Body of pancreas (tissue), 4 donors: Measurements from ENCODE around the gene MON1B. TPM values are rescaled to one million over a fixed set of nuclear protein-coding genes. Genes with fewer than 3 reads are reported as not detected.

Experiments used
- ATAC-seq: fragments of 150-250 bp; one replicate; pipeline ENCODE4 v1.9.1; 2016
- DNase-seq, 4 donors: peaks; one replicate each; pipeline ENCODE4 v3.0.0-alpha.2; 2019
- H3K27ac ChIP-seq, 4 donors: fragments of 200-600 bp; sonication (generic); 1 replicate in 3 of 4; 2 replicates in 1 of 4; pipeline versions ENCODE4 v1.5.1 to v1.6.1; 2016 to 2019; ENCODE audit warnings: mild to moderate bottlenecking in 1 of 4, mixed read lengths in 1 of 4, moderate library complexity in 1 of 4
- H3K27me3 ChIP-seq, 2 donors: fragments of 200-600 bp; sonication (generic); one replicate each; pipeline ENCODE4 v1.6.0; 2016; ENCODE audit warnings: mild to moderate bottlenecking in 1 of 2
- H3K36me3 ChIP-seq, 2 donors: fragments of 200-600 bp; sonication (generic); replicated peaks in 1 of 2; 2 replicates each; pipeline ENCODE4 v1.5.1; 2016; ENCODE audit warnings: low read depth in 2 of 2; ENCODE audit not compliant: insufficient read depth in 1 of 2
- H3K4me1 ChIP-seq: fragments of 200-600 bp; sonication (generic); one replicate; pipeline ENCODE4 v1.6.0; 2016
- H3K4me3 ChIP-seq, 2 donors: fragments of 200-600 bp; sonication (generic); 1 replicate in 1 of 2; 2 replicates in 1 of 2; pipeline ENCODE4 v1.5.1; 2016 to 2019
- H3K9me3 ChIP-seq, 3 donors: fragments of 200-600 bp; sonication (generic); 1 replicate in 2 of 3; 2 replicates in 1 of 3; pipeline ENCODE4 v1.5.1; 2016
- POLR2A ChIP-seq, 3 donors: fragments of 450-650 bp; IDR thresholded peaks; one replicate each; pipeline ENCODE4 v1.6.1; 2016; ENCODE audit warnings: antibody characterized with exemption in 3 of 3, mild to moderate bottlenecking in 2 of 3
- WGBS, 2 donors: methylation state at CpG; one replicate each; pipeline ENCODE4 v1.1.5; 2017; 5-methylcytosine and 5-hydroxymethylcytosine counted together
- intact Hi-C: fragments of 100-400 bp; cut with DNase I; formaldehyde crosslinking; loops from one replicate; pipeline ENCODE4 v1.15.1; 2023
- total RNA-seq, 2 donors: library from RNA; depleted of rRNA; stranded (reverse); fragments of >200 nt; gene quantifications; one replicate each; pipeline ENCODE4 v1.1.0, GENCODE V29; 2016
- TF ChIP-seq, protein P1 (sequence below), 7 experiments: fragments of 450-650 bp in 4 of 7; fragments of 200-600 bp in 3 of 7; sonication (generic) in 3 of 7; IDR thresholded peaks; one replicate each; pipeline ENCODE4 v1.5.1; 2016 to 2019; ENCODE audit warnings: antibody characterized with exemption in 7 of 7

Gene MON1B
- total RNA-seq, 2 donors from 2014 or later = 15.6 to 22.4 TPM

DNA sequence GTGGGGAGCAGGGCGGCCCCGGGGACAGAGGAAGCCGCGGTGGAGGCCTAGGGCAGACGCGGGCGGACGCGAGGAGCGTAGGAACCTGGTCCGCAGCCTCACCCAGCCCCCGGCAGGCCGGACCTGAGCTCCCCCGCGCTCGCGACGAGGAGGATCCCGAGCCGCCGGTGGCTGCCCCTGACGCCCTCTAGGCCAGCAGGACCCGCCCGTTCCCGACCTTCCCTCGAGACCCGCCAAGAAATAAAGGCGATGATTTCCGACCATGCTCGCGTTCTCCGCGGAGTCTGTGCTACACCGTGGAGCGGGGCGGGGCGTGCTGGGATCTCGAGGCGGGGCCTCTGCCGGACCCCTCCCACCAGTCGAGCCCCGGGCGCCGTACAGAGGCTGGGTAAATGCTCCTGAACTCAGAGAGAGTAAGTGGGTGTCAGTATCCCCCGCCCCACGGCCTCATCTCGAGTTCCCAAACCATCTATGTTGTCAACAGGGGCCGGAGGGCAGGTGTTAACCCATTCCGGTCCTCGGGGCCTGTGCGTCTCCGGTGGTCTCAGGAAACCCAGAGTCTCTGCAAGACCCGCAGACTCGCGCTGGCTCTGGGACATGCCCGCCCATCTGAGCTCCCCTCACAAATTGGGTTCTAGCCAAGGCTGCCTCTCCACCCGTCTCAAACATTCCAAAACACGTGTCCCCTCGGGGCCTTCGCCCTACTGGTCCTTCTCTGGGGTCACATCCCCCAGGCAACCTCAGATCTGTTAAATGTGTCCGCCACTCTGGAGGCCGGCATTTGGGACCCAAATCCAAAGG lies 22.0 kb downstream of the MON1B start:
- intact Hi-C loops = no loop called here
- 25 to 45% methylated on average over 21 to 44 of the region's 62 CpGs for WGBS, 2 donors
- Histone ChIP-seq H3K9me3 (no peaks in the 10 kb centered on the region), H3K27me3 (no peaks in the 10 kb centered on the region), H3K4me3 (peak overlapping the region; percentile 42 to 65), H3K36me3 (no peaks in the 10 kb centered on the region), H3K4me1 (peaks cover 16% of the 10 kb centered on the region), H3K27ac (peak overlapping the region; percentile 50 to 74 (median 62))
- ATAC-seq (peak; percentile 81), DNase-seq (peak; percentile 54 to 73 (median 64))
- peak in 1 of 3 donors; percentile 22 for TF ChIP-seq POLR2A (IDR thresholded peaks at IDR 0.05)
- TF ChIP-seq, protein P1, sequence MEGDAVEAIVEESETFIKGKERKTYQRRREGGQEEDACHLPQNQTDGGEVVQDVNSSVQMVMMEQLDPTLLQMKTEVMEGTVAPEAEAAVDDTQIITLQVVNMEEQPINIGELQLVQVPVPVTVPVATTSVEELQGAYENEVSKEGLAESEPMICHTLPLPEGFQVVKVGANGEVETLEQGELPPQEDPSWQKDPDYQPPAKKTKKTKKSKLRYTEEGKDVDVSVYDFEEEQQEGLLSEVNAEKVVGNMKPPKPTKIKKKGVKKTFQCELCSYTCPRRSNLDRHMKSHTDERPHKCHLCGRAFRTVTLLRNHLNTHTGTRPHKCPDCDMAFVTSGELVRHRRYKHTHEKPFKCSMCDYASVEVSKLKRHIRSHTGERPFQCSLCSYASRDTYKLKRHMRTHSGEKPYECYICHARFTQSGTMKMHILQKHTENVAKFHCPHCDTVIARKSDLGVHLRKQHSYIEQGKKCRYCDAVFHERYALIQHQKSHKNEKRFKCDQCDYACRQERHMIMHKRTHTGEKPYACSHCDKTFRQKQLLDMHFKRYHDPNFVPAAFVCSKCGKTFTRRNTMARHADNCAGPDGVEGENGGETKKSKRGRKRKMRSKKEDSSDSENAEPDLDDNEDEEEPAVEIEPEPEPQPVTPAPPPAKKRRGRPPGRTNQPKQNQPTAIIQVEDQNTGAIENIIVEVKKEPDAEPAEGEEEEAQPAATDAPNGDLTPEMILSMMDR (IDR thresholded peaks at IDR 0.05) = no peak

DNA sequence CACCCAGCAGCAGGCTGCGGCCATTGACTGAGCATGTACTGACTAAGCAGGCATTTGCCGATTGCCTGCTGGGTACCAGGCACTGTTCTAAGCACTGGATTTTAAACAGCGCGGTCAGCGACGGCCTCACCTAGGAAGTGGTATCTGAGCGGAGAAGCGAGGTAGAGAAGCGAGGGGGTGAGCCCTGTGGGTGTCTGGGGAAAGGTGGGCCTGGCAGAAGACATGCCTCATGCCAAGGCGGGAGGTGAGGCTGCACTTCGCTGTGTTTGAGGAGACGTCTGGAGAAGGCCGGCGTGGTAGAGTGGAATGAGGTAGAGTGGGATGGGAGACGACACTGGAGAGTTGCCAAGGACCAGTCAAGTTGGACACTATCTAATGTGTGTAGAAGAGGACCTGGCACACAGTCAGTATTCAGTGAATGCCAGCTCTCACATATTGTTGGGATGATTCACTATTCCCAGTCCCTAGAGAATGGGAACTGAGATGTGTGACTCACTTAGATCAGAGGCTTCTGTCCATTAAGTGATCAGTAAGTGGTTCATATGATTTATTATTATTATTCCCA lies 22.6 kb downstream of the MON1B start:
- Histone ChIP-seq H3K27ac (no peak overlapping the region), H3K4me1 (peaks cover 16% of the 10 kb centered on the region), H3K9me3 (no peaks in the 10 kb centered on the region), H3K36me3 (no peaks in the 10 kb centered on the region), H3K27me3 (no peaks in the 10 kb centered on the region), H3K4me3 (no peak overlapping the region)
- DNase-seq (peak in 1 of 4 donors; percentile 20), ATAC-seq (no peak)
- intact Hi-C loops = no loop called here
- WGBS, 2 donors = 90 to 92% methylated on average over 15 of the region's 15 CpGs
- TF ChIP-seq, protein P1 (IDR thresholded peaks at IDR 0.05) = no peak
- TF ChIP-seq POLR2A (IDR thresholded peaks at IDR 0.05) = no peak

DNA sequence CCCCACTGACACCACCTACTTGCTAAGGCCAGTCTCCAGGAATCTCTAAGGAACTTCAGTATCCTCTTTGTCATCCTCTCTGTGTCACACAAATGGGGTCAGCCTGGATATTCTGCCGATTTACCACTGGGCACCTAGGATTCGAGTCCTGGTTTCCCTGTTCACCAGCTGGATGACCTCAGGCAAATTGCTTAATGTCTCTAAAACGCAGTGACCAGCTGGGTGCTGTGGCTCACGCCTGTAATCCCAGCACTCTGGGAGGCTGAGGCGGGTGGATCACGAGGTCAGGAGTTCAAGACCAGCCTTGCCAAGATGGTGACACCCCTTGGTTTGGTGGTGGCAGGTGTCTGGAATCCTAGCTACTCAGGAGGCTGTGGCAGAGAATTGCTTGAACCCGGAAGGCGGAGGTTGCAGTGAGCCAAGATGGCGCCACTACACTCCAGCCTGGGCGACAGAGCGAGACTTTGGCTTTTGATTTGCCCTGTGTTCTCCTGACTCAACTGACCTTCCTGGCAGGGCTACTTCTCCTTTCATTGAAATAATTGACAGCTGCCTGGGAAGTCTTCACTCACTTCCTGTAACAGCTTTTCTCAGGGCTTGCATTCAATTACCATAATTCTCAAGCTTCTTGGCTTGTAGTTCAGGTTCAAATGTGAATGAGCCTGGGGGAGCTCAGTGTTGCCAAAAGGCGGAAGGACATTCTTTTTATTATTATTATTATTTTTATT lies 23.6 kb downstream of the MON1B start:
- ATAC-seq (no peak), DNase-seq (no peak)
- Histone ChIP-seq H3K4me3 (no peak overlapping the region), H3K4me1 (peaks cover 16% of the 10 kb centered on the region), H3K9me3 (no peaks in the 10 kb centered on the region), H3K27me3 (no peaks in the 10 kb centered on the region), H3K27ac (no peak overlapping the region), H3K36me3 (no peaks in the 10 kb centered on the region)
- TF ChIP-seq, protein P1 (IDR thresholded peaks at IDR 0.05) = no peak
- intact Hi-C loops = no loop called here
- 83 to 98% methylated on average over 11 to 12 of the region's 12 CpGs for WGBS, 2 donors

DNA sequence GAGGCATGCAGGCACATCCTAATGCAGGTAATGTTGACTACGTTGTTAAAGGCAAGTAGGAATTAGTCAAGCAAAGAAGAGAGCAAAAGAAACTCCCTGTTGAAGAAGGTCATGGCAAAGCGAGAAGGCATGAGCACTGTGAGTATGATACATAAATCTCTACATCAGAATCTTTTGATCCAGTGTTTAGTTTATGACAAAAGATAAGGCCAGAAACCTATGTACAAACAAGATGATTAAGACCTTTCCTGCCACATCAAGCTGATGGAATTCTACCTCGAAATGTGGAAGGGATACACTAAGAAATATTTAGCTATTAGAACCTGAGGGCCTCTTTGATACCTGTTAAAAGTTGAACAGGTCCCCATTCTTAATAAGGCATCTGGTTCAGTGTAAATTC lies 28.4 kb downstream of the MON1B start:
- no peak for DNase-seq
- Histone ChIP-seq H3K9me3 (no peaks in the 10 kb centered on the region), H3K4me3 (no peak overlapping the region), H3K36me3 (no peaks in the 10 kb centered on the region), H3K27me3 (no peaks in the 10 kb centered on the region), H3K27ac (no peak overlapping the region), H3K4me1 (no peaks in the 10 kb centered on the region)
- no peak for TF ChIP-seq POLR2A (IDR thresholded peaks at IDR 0.05)
- TF ChIP-seq, protein P1 (IDR thresholded peaks at IDR 0.05) = no peak
- intact Hi-C loops = no loop called here
- 87 to 90% methylated on average over 3 of the region's 3 CpGs for WGBS, 2 donors
- no peak for ATAC-seq
